ENCODE results near the gene REM2.

REM2 gene

GRCh38 chr14:22932146-22932545 lies 49.1 kb downstream of the REM2 start:
- no peak for DNase-seq

- DNase-seq = no peak
These were observed 52.1 kb downstream of the REM2 start for GRCh38 chr14:22935156-22935555.

Measured in activated T-cell treated with anti-CD3 and anti-CD28 coated beads, Interleukin-2, amount 50 U/mL, for 1 hour (primary cell).